ENCODE results near the gene FLCN. TPM values are rescaled to one million over a fixed set of nuclear protein-coding genes. Genes with fewer than 3 reads are reported as not detected.

The FLCN gene
- total and polyA plus RNA-seq, 9 donors = 17.4 to 37.3 (median 23.7) TPM

DNA sequence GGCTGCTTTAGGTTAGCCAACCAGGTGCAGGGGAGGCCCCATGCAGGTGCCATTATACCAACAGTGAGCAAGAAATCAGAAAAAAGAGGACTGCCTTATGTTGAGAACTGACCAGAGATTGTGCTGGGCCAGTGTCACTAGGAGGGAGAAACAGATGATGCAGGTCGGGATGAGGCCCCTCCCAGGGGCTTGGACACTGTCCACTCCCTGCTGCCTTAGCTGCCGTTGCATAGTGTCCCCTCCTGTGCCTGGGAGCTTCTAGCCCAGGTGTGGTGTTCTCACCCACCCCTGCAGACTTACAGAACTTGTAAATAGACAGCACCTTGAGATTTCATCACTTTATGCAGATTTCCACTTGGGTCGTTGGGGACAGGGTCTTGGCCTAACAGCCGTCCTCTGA lies 67.6 kb downstream of the FLCN start:
- 67% methylated on average over 2 of the region's 4 CpGs for WGBS (ENCODE audit: insufficient coverage)
- Histone ChIP-seq H3K4me3 (ENCODE audit: low read length) (no peak overlapping the region), H3K36me3 (ENCODE audit: control insufficient read depth, insufficient read depth, low read length) (peaks cover 96% of the 10 kb centered on the region), H3K4me1 (ENCODE audit: control insufficient read depth, insufficient read depth, low read length) (peaks cover 11% of the 10 kb centered on the region), H3K27ac (ENCODE audit: low read length) (no peak overlapping the region), H3K9me3 (replicated peaks; ENCODE audit: control insufficient read depth, low read depth, low read length) (no peaks in the 10 kb centered on the region), H3K27me3 (ENCODE audit: control insufficient read depth, insufficient read depth, low read length) (no peaks in the 10 kb centered on the region)
- no peak for DNase-seq

DNA sequence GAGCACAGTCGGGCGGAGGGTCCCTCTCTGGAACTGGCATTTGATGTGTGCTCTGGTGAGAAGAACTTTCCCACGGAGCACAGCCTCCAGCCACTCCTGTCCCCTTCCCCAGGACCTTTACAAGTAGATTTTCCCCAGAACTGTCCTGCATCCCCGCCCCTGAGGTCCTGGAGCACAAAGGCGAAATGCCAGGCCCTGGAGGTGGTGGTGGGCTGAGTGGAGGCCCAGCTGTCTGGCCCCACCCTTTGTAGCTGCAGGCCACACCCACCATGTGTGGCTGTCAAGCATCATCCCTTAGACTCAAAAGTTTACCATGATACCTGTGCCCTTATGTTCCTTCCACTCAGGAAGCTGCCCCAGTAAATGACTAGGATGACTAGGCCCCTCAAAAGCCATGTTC lies 68.6 kb downstream of the FLCN start:
- no CpG with 5 or more reads among the region's 5 CpGs for WGBS (ENCODE audit: insufficient coverage)
- H3K36me3 ChIP-seq (ENCODE audit: control insufficient read depth, insufficient read depth, low read length) = peaks cover 95% of the 10 kb centered on the region
- no peak for DNase-seq
- no peak overlapping the region for H3K27ac ChIP-seq (ENCODE audit: low read length)
- no peaks in the 10 kb centered on the region for H3K27me3 ChIP-seq (ENCODE audit: control insufficient read depth, insufficient read depth, low read length)
- H3K4me1 ChIP-seq (ENCODE audit: control insufficient read depth, insufficient read depth, low read length) = peaks cover 11% of the 10 kb centered on the region
- H3K9me3 ChIP-seq (replicated peaks; ENCODE audit: control insufficient read depth, low read depth, low read length) = no peaks in the 10 kb centered on the region
- no peak overlapping the region for H3K4me3 ChIP-seq (ENCODE audit: low read length)

DNA sequence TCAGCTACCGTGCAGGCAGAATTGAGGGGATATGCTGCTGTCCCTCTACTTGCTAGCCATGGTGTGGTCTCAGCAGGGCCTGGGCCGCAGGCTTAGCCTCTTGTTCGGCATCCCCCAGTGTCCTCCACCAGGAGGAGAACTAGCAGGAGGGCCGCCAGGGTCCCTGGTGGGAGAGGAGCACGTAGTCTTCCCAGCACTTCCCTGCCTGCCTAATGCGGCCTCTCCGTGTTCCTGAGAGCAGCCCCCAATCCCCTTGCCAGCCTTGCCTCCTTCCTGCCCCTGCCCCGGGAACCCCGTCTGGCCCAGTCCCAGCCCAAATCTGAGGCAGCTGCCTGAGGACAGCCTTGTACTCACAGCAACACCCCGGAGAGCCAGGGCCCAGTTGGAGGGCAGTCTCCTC lies 69.0 kb downstream of the FLCN start:
- Histone ChIP-seq H3K4me3 (ENCODE audit: low read length) (no peak overlapping the region), H3K4me1 (ENCODE audit: control insufficient read depth, insufficient read depth, low read length) (peaks cover 11% of the 10 kb centered on the region), H3K9me3 (replicated peaks; ENCODE audit: control insufficient read depth, low read depth, low read length) (no peaks in the 10 kb centered on the region), H3K27ac (ENCODE audit: low read length) (no peak overlapping the region), H3K27me3 (ENCODE audit: control insufficient read depth, insufficient read depth, low read length) (no peaks in the 10 kb centered on the region), H3K36me3 (ENCODE audit: control insufficient read depth, insufficient read depth, low read length) (peaks cover 95% of the 10 kb centered on the region)
- DNase-seq = no peak
- 81% methylated on average over 9 of the region's 10 CpGs for WGBS (ENCODE audit: insufficient coverage)

DNA sequence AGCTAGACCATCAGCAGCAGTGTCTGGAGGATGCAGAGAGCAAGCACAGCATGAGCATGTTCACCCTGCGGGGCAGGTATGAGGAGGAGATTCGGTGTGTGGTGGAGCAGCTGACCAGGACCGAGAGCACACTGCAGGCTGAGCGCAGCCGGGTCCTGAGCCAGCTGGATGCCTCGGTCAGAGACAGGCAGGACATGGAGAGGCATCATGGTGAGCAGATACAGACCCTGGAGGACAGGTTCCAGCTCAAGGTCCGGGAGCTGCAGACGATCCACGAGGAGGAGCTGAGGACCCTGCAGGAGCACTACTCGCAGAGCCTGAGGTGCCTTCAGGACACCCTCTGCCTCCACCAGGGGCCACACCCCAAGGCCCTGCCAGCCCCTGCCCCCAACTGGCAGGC lies 69.6 kb downstream of the FLCN start:
- H3K27me3 ChIP-seq (ENCODE audit: control insufficient read depth, insufficient read depth, low read length) = no peaks in the 10 kb centered on the region
- H3K9me3 ChIP-seq (replicated peaks; ENCODE audit: control insufficient read depth, low read depth, low read length) = no peaks in the 10 kb centered on the region
- no peak overlapping the region for H3K4me3 ChIP-seq (ENCODE audit: low read length)
- H3K4me1 ChIP-seq (ENCODE audit: control insufficient read depth, insufficient read depth, low read length) = peaks cover 11% of the 10 kb centered on the region
- WGBS (ENCODE audit: insufficient coverage) = 92% methylated on average over 10 of the region's 10 CpGs
- peaks cover 95% of the 10 kb centered on the region for H3K36me3 ChIP-seq (ENCODE audit: control insufficient read depth, insufficient read depth, low read length)
- no peak for DNase-seq
- no peak overlapping the region for H3K27ac ChIP-seq (ENCODE audit: low read length)

DNA sequence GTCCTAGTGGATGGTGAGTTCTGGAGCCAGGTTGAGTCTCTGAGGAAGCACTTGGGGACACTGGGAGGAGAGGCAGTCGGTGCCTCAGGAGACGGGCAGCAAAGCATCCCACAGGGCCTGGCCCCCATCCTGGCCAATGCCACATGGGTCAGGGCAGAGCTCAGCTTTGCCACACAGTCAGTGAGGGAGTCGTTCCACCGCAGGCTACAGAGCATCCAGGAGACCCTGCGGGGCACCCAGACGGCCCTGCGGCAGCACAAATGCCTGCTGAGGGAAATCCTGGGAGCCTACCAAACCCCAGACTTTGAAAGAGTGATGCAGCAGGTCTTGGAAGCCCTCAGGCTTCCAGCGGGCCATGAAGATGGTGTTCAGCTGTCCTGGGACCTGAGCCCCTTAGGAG lies 70.5 kb downstream of the FLCN start:
- Histone ChIP-seq H3K4me3 (ENCODE audit: low read length) (no peak overlapping the region), H3K9me3 (replicated peaks; ENCODE audit: control insufficient read depth, low read depth, low read length) (no peaks in the 10 kb centered on the region), H3K36me3 (ENCODE audit: control insufficient read depth, insufficient read depth, low read length) (peaks cover 95% of the 10 kb centered on the region), H3K27me3 (ENCODE audit: control insufficient read depth, insufficient read depth, low read length) (no peaks in the 10 kb centered on the region), H3K27ac (ENCODE audit: low read length) (no peak overlapping the region), H3K4me1 (ENCODE audit: control insufficient read depth, insufficient read depth, low read length) (peaks cover 11% of the 10 kb centered on the region)
- DNase-seq = no peak
- WGBS (ENCODE audit: insufficient coverage) = 89% methylated on average over 8 of the region's 8 CpGs

DNA sequence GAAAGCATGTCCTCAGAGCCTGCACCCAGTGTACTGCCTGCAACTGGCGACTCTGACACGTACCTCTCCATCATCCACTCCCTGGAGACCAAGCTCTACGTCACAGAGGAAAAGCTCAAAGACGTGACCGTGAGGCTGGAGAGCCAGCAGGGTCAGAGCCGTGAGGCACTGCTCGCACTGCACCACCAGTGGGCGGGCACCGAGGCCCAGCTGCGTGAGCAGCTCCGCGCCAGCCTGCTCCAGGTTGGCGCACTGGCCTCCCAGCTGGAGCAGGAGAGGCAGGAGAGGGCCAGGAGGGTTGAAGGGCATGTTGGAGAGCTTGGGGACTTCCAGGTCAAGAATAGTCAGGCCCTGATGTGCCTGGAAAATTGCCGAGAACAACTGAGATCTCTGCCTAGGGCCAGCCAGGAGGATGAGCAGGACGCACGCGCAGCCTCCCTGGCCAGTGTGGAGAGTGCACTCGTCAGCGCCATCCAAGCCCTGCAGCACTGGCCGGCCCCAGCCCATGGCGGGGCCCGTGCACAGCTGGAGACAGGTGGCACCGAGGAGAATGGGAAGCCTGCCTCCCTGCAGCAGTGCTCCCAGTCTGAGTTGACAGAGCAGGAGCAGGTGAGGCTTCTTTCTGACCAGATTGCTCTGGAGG lies 71.2 kb downstream of the FLCN start:
- Histone ChIP-seq H3K4me3 (ENCODE audit: low read length) (no peak overlapping the region), H3K4me1 (ENCODE audit: control insufficient read depth, insufficient read depth, low read length) (peaks cover 7% of the 10 kb centered on the region), H3K27ac (ENCODE audit: low read length) (no peak overlapping the region), H3K9me3 (replicated peaks; ENCODE audit: control insufficient read depth, low read depth, low read length) (no peaks in the 10 kb centered on the region), H3K27me3 (ENCODE audit: control insufficient read depth, insufficient read depth, low read length) (no peaks in the 10 kb centered on the region), H3K36me3 (ENCODE audit: control insufficient read depth, insufficient read depth, low read length) (peaks cover 95% of the 10 kb centered on the region)
- DNase-seq = no peak
- 89% methylated on average over 21 of the region's 23 CpGs for WGBS (ENCODE audit: insufficient coverage)

DNA sequence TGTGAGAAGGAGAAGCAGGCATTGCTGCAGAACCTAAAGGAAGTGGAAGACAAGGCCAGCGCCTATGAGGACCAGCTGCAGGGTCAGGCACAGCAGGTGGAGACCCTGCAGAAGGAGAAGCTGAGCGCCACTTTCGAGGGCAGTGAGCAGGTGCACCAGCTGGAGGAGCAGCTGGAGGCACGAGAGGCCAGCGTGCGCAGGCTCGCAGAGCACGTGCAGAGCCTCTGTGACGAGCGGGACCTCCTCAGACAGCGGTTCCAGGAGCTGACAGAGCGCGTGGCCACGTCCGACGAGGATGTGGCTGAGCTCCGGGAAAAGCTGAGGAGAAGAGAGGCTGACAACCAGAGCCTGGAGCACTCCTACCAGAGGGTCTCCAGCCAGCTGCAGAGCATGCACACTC lies 72.3 kb downstream of the FLCN start:
- no peaks in the 10 kb centered on the region for H3K4me1 ChIP-seq (ENCODE audit: control insufficient read depth, insufficient read depth, low read length)
- 90% methylated on average over 17 of the region's 17 CpGs for WGBS (ENCODE audit: insufficient coverage)
- no peaks in the 10 kb centered on the region for H3K9me3 ChIP-seq (replicated peaks; ENCODE audit: control insufficient read depth, low read depth, low read length)
- no peak overlapping the region for H3K4me3 ChIP-seq (ENCODE audit: low read length)
- H3K36me3 ChIP-seq (ENCODE audit: control insufficient read depth, insufficient read depth, low read length) = peaks cover 96% of the 10 kb centered on the region
- no peaks in the 10 kb centered on the region for H3K27me3 ChIP-seq (ENCODE audit: control insufficient read depth, insufficient read depth, low read length)
- no peak overlapping the region for H3K27ac ChIP-seq (ENCODE audit: low read length)
- DNase-seq = no peak

DNA sequence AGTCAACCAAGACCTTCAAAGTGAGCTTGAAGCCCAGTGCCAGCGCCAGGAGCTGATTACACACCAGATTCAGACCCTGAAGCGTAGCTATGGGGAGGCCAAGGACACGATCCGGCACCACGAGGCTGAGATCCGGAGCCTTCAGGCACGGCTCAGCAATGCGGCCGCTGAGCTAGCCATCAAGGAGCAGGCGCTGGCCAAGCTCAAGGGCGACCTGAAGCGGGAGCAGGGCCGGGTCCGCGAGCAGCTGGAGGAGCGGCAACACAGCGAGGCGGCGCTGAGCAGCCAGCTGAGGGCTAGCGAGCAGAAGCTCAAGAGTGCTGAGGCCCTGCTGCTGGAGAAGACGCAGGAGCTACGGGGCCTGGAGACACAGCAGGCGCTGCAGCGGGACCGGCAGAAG lies 72.8 kb downstream of the FLCN start:
- Histone ChIP-seq H3K4me3 (ENCODE audit: low read length) (no peak overlapping the region), H3K27ac (ENCODE audit: low read length) (no peak overlapping the region), H3K36me3 (ENCODE audit: control insufficient read depth, insufficient read depth, low read length) (peaks cover 96% of the 10 kb centered on the region), H3K9me3 (replicated peaks; ENCODE audit: control insufficient read depth, low read depth, low read length) (no peaks in the 10 kb centered on the region), H3K27me3 (ENCODE audit: control insufficient read depth, insufficient read depth, low read length) (no peaks in the 10 kb centered on the region), H3K4me1 (ENCODE audit: control insufficient read depth, insufficient read depth, low read length) (no peaks in the 10 kb centered on the region)
- WGBS (ENCODE audit: insufficient coverage) = 94% methylated on average over 25 of the region's 25 CpGs
- no peak for DNase-seq

Other genes starting within 250 kb of the FLCN start
- gene MPRIP, start 194.7 kb downstream of the FLCN start, total RNA-seq = 144 TPM
- 100 to 1,000 TPM; 160 to 211 (median 200) TPM for gene MPRIP, start 194.7 kb downstream of the FLCN start, polyA plus RNA-seq (ENCODE audit: insufficient read depth in 1 of 8, insufficient read length in 8 of 8, low replicate concordance in 1 of 8)
- gene PLD6, start 30.8 kb downstream of the FLCN start, total RNA-seq = 3.9 TPM
- 1 to 10 TPM; 3.0 to 6.0 (median 4.5) TPM for gene PLD6, start 30.8 kb downstream of the FLCN start, polyA plus RNA-seq (ENCODE audit: insufficient read depth in 1 of 8, insufficient read length in 8 of 8, low replicate concordance in 1 of 8)
- gene COPS3, start 44.1 kb upstream of the FLCN start, total RNA-seq = 80.7 TPM
- 10 to 100 TPM; 63.0 to 77.7 (median 70.4) TPM for gene COPS3, start 44.1 kb upstream of the FLCN start, polyA plus RNA-seq (ENCODE audit: insufficient read depth in 1 of 8, insufficient read length in 8 of 8, low replicate concordance in 1 of 8)
- 6.5 TPM for gene NT5M, start 66.2 kb upstream of the FLCN start, total RNA-seq
- gene NT5M, start 66.2 kb upstream of the FLCN start, polyA plus RNA-seq (ENCODE audit: insufficient read depth in 1 of 8, insufficient read length in 8 of 8, low replicate concordance in 1 of 8) = 10 to 100 TPM in 1 of 8 donors, 1 to 10 TPM in 7; 5.1 to 10.8 (median 6.7) TPM
- 13.1 TPM for gene MED9, start 239.8 kb upstream of the FLCN start, total RNA-seq
- gene MED9, start 239.8 kb upstream of the FLCN start, polyA plus RNA-seq (ENCODE audit: insufficient read depth in 1 of 8, insufficient read length in 8 of 8, low replicate concordance in 1 of 8) = 10 to 100 TPM; 13.5 to 17.6 (median 15.8) TPM